Neural cell (in vitro differentiated cells): ENCODE data around the gene NGEF. TPM values are rescaled to one million over a fixed set of nuclear protein-coding genes. Genes with fewer than 3 reads are reported as not detected.

Experiments used
- H2AFZ ChIP-seq: fragments of 200-600, 300-800 bp; sonication (generic), shearing (Covaris generic); 2 replicates; pipeline ENCODE4 v1.6.0; 2014; ENCODE audit warnings: low read depth, mild to moderate bottlenecking, antibody characterized with exemption, low read length, moderate library complexity
- H3F3A ChIP-seq: fragments of 200-600 bp; shearing (Covaris generic); 2 replicates; pipeline ENCODE4 v1.6.1; 2016; ENCODE audit warnings: mild to moderate bottlenecking, moderate library complexity, mixed read lengths, antibody characterized with exemption, low read length; ENCODE audit not compliant: insufficient read depth, poor library complexity, severe bottlenecking
- H3K27ac ChIP-seq: fragments of 200-600, 300-800 bp; sonication (generic), shearing (Covaris generic); 2 replicates; pipeline ENCODE4 v1.5.1; 2014; ENCODE audit warnings: mild to moderate bottlenecking, low read length, moderate library complexity
- H3K27me3 ChIP-seq: fragments of 300-800, 200-600 bp; sonication (generic), shearing (Covaris generic); 2 replicates; pipeline ENCODE4 v1.6.0; 2014; ENCODE audit warnings: mild to moderate bottlenecking, low read depth, low read length, moderate library complexity; ENCODE audit not compliant: insufficient read depth
- H3K36me3 ChIP-seq: fragments of 300-800, 200-600 bp; sonication (generic), shearing (Covaris generic); 2 replicates; pipeline ENCODE4 v1.5.1; 2014; ENCODE audit warnings: mild to moderate bottlenecking, antibody characterized with exemption, low read length, moderate library complexity; ENCODE audit not compliant: insufficient read depth
- H3K4me2 ChIP-seq: fragments of 300-800, 200-600 bp; sonication (generic), shearing (Covaris generic); 2 replicates; pipeline ENCODE4 v1.6.0; 2014; ENCODE audit warnings: mild to moderate bottlenecking, low read length
- H3K4me3 ChIP-seq: fragments of 300-800, 200-600 bp; sonication (generic), shearing (Covaris generic); 2 replicates; pipeline ENCODE4 v1.5.1; 2014; ENCODE audit warnings: mild to moderate bottlenecking, low read length, moderate library complexity
- H3K79me2 ChIP-seq: fragments of 200-600 bp; shearing (Covaris generic); replicated peaks from 2 replicates; pipeline ENCODE4 v1.6.0; 2014; ENCODE audit warnings: mild to moderate bottlenecking, low read length, moderate library complexity; ENCODE audit not compliant: insufficient read depth
- H3K9ac ChIP-seq: fragments of 300-800, 200-600 bp; sonication (generic), shearing (Covaris generic); 2 replicates; pipeline ENCODE4 v1.6.1; 2016; ENCODE audit warnings: mild to moderate bottlenecking, low read length, mixed read lengths
- H3K9me2 ChIP-seq: fragments of 200-600 bp; shearing (Covaris generic); 2 replicates; pipeline ENCODE4 v1.6.1; 2016; ENCODE audit warnings: mild to moderate bottlenecking, low read length, mixed read lengths; ENCODE audit not compliant: insufficient read depth
- H3K9me3 ChIP-seq: fragments of 200-600, 300-800 bp; sonication (generic), shearing (Covaris generic); 2 replicates; pipeline ENCODE4 v1.6.1; 2016; ENCODE audit warnings: mild to moderate bottlenecking, mixed run types, low read length, moderate library complexity, mixed read lengths
- H4K20me1 ChIP-seq: fragments of 200-600 bp; shearing (Covaris generic); 2 replicates; pipeline ENCODE4 v1.6.1; 2016; ENCODE audit warnings: mild to moderate bottlenecking, mixed run types; ENCODE audit not compliant: insufficient read depth
- EP300 ChIP-seq: fragments of 450-650 bp; conservative IDR thresholded peaks from 2 replicates; pipeline ENCODE4 v1.6.1; 2014; ENCODE audit warnings: antibody characterized with exemption, mild to moderate bottlenecking, moderate library complexity; ENCODE audit not compliant: poor library complexity, severe bottlenecking
- EZH2 ChIP-seq: fragments of 200-600, 300-800 bp; shearing (Covaris generic), sonication (generic); IDR thresholded peaks from 2 replicates; pipeline ENCODE4 v1.6.1; 2014; ENCODE audit warnings: antibody characterized with exemption, low read length, borderline replicate concordance, mild to moderate bottlenecking; ENCODE audit not compliant: insufficient read depth, poor library complexity, severe bottlenecking
- MXI1 ChIP-seq: fragments of 450-650 bp; conservative IDR thresholded peaks from 2 replicates; pipeline ENCODE4 v1.6.1; 2014; ENCODE audit warnings: antibody characterized with exemption, mild to moderate bottlenecking; ENCODE audit not compliant: poor library complexity, severe bottlenecking
- POLR2AphosphoS5 ChIP-seq: IDR thresholded peaks from 2 replicates; pipeline ENCODE4 v1.6.1; 2012
- RAD21 ChIP-seq: fragments of 450-650 bp; conservative IDR thresholded peaks from 2 replicates; pipeline ENCODE4 v1.6.1; 2014; ENCODE audit warnings: antibody characterized with exemption, mild to moderate bottlenecking, moderate library complexity
- SMC3 ChIP-seq: fragments of 450-650 bp; conservative IDR thresholded peaks from 2 replicates; pipeline ENCODE4 v1.6.1; 2014; ENCODE audit warnings: antibody characterized with exemption, mild to moderate bottlenecking, moderate library complexity; ENCODE audit not compliant: poor library complexity
- TAF1 ChIP-seq: IDR thresholded peaks from 2 replicates; pipeline ENCODE4 v1.6.1; 2012; ENCODE audit warnings: low read depth
- polyA plus RNA-seq: library from polyadenylated mRNA; depleted of rRNA; stranded (reverse); fragments of >200 nt; gene quantifications from 2 replicates; pipeline ENCODE4 v1.2.3, GENCODE V29; 2014
- TF ChIP-seq, protein P1 (sequence below): IDR thresholded peaks from 2 replicates; pipeline ENCODE4 v1.6.1; 2012; ENCODE audit warnings: borderline replicate concordance
- TF ChIP-seq, protein P2 (sequence below): fragments of 450-650 bp; IDR thresholded peaks from 2 replicates; pipeline ENCODE4 v1.5.1; 2014; ENCODE audit warnings: antibody characterized with exemption, mild to moderate bottlenecking, moderate library complexity; ENCODE audit not compliant: poor library complexity, severe bottlenecking

The NGEF gene
- polyA plus RNA-seq, 1 donor from 2014 or later, result 5.2 TPM

DNA sequence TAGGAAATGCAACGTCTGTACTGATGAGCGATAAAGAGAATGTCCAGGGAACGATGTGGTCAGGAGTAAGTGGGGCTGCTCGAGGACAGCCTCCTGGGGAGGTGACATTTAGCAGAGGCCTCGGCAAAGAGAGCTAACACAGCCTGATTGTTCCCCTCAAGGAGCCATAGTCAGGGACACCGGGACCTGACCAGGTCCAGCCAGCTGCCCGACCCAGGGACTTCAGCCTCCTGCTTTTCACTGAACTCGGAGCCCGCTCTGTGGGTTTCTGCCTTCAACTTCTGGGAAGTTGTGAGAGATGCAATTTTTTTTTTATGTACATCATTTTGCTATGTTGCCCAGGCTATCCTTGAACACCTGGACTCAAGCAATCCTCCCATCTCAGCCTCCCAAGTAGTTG is 29.5 kb upstream of the NGEF start:
- Histone ChIP-seq H4K20me1 (no peaks in the 10 kb centered on the region), H3K27me3 (no peaks in the 10 kb centered on the region), H3K4me3 (no peak overlapping the region), H3K79me2 (no peaks in the 10 kb centered on the region), H3K9me2 (no peaks in the 10 kb centered on the region), H3K4me2 (no peak overlapping the region), H2AFZ (no peak overlapping the region), H3K36me3 (no peaks in the 10 kb centered on the region), H3K9me3 (no peaks in the 10 kb centered on the region), H3K27ac (no peak overlapping the region), H3K9ac (no peak overlapping the region), H3F3A (no peaks in the 10 kb centered on the region)
- TF ChIP-seq, protein P1, sequence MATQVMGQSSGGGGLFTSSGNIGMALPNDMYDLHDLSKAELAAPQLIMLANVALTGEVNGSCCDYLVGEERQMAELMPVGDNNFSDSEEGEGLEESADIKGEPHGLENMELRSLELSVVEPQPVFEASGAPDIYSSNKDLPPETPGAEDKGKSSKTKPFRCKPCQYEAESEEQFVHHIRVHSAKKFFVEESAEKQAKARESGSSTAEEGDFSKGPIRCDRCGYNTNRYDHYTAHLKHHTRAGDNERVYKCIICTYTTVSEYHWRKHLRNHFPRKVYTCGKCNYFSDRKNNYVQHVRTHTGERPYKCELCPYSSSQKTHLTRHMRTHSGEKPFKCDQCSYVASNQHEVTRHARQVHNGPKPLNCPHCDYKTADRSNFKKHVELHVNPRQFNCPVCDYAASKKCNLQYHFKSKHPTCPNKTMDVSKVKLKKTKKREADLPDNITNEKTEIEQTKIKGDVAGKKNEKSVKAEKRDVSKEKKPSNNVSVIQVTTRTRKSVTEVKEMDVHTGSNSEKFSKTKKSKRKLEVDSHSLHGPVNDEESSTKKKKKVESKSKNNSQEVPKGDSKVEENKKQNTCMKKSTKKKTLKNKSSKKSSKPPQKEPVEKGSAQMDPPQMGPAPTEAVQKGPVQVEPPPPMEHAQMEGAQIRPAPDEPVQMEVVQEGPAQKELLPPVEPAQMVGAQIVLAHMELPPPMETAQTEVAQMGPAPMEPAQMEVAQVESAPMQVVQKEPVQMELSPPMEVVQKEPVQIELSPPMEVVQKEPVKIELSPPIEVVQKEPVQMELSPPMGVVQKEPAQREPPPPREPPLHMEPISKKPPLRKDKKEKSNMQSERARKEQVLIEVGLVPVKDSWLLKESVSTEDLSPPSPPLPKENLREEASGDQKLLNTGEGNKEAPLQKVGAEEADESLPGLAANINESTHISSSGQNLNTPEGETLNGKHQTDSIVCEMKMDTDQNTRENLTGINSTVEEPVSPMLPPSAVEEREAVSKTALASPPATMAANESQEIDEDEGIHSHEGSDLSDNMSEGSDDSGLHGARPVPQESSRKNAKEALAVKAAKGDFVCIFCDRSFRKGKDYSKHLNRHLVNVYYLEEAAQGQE, result no peak
- no peak for TF ChIP-seq EZH2
- TF ChIP-seq TAF1, result no peak
- TF ChIP-seq MXI1, result no peak
- TF ChIP-seq RAD21, result no peak

DNA sequence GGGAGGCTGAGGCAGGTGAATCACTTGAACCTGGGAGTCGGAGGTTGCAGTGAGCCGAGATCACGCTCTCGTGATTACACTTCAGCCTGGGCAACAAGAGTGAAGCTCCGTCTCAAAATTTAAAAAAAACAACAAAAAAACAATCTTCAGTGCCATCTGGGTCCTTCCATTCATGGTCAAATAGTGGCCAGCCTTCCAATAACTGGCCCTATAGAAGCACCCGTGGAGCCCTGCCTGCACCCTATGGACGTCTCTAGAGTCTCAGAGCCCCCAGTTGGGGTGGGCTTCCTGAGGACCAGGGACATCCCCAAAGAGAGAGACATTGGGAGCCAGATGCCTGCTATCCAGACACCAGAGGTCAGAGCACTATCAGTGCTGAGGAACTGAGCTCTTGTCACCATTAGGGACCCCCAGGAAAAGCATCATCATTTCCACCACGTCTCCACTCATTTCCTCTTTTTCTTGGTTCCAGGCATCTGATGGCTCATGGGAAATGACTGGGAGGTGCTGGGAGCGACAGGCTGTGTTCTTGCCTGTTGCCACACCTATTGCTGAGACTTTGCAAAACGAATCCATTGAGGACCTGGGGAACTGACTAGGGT is 28.8 kb upstream of the NGEF start:
- no peak overlapping the region for H2AFZ ChIP-seq

More for the DNA sequence above, 28.8 kb upstream of the NGEF start:
- Histone ChIP-seq H3K9me3 (no peaks in the 10 kb centered on the region), H3K9me2 (no peaks in the 10 kb centered on the region), H3K36me3 (no peaks in the 10 kb centered on the region), H3K9ac (no peak overlapping the region), H3K79me2 (no peaks in the 10 kb centered on the region), H3K4me3 (no peak overlapping the region), H3K27me3 (no peaks in the 10 kb centered on the region), H3K4me2 (no peak overlapping the region), H3K27ac (no peak overlapping the region), H4K20me1 (no peaks in the 10 kb centered on the region), H3F3A (no peaks in the 10 kb centered on the region)
- no peak for TF ChIP-seq MXI1
- no peak for TF ChIP-seq POLR2AphosphoS5
- no peak for TF ChIP-seq EP300
- no peak for TF ChIP-seq TAF1
- no peak for TF ChIP-seq SMC3
- no peak for TF ChIP-seq EZH2
- TF ChIP-seq, protein P2, sequence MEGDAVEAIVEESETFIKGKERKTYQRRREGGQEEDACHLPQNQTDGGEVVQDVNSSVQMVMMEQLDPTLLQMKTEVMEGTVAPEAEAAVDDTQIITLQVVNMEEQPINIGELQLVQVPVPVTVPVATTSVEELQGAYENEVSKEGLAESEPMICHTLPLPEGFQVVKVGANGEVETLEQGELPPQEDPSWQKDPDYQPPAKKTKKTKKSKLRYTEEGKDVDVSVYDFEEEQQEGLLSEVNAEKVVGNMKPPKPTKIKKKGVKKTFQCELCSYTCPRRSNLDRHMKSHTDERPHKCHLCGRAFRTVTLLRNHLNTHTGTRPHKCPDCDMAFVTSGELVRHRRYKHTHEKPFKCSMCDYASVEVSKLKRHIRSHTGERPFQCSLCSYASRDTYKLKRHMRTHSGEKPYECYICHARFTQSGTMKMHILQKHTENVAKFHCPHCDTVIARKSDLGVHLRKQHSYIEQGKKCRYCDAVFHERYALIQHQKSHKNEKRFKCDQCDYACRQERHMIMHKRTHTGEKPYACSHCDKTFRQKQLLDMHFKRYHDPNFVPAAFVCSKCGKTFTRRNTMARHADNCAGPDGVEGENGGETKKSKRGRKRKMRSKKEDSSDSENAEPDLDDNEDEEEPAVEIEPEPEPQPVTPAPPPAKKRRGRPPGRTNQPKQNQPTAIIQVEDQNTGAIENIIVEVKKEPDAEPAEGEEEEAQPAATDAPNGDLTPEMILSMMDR, result no peak
- TF ChIP-seq, protein P1, result no peak
- TF ChIP-seq RAD21, result no peak
